Osteoblast (primary cell): ENCODE results near the gene DOCK7. TPM values are rescaled to one million over a fixed set of nuclear protein-coding genes. Genes with fewer than 3 reads are reported as not detected.

Experiments used
- DNase-seq: peaks from one replicate; pipeline ENCODE4 v3.0.0; 2011; ENCODE audit warnings: low spot score, mixed read lengths; ENCODE audit not compliant: insufficient read length; ENCODE audit errors: missing footprints
- H2AFZ ChIP-seq: 2 replicates; pipeline ENCODE4 v1.6.0; 2011; ENCODE audit warnings: mild to moderate bottlenecking, low read length
- H3K27ac ChIP-seq: 2 replicates; pipeline ENCODE4 v1.5.1; 2011; ENCODE audit warnings: mild to moderate bottlenecking, low read depth, low read length, moderate library complexity
- H3K27me3 ChIP-seq: 2 replicates; pipeline ENCODE4 v1.6.0; 2012; ENCODE audit warnings: mild to moderate bottlenecking, control low read depth, inconsistent platforms, low read length, moderate library complexity; ENCODE audit not compliant: insufficient read depth
- H3K36me3 ChIP-seq: 2 replicates; pipeline ENCODE4 v1.5.1; 2011; ENCODE audit warnings: mild to moderate bottlenecking, low read length, control low read depth, moderate library complexity; ENCODE audit not compliant: insufficient read depth
- H3K4me1 ChIP-seq: 2 replicates; pipeline ENCODE4 v1.5.1; 2011; ENCODE audit warnings: mild to moderate bottlenecking, low read length, control low read depth, moderate library complexity; ENCODE audit not compliant: insufficient read depth
- H3K4me2 ChIP-seq: 2 replicates; pipeline ENCODE4 v1.6.0; 2011; ENCODE audit warnings: mild to moderate bottlenecking, low read length; ENCODE audit not compliant: insufficient read depth
- H3K4me3 ChIP-seq: fragments of 200-600 bp; sonication (generic); 3 replicates; pipeline ENCODE4 v1.5.1; 2012; ENCODE audit warnings: mild to moderate bottlenecking, low read length, inconsistent platforms; ENCODE audit not compliant: insufficient read depth
- H3K79me2 ChIP-seq: 2 replicates; pipeline ENCODE4 v1.6.0; 2012; ENCODE audit warnings: mild to moderate bottlenecking, low read length, control low read depth, inconsistent platforms; ENCODE audit not compliant: insufficient read depth
- H3K9me3 ChIP-seq: 2 replicates; pipeline ENCODE4 v1.5.1; 2011; ENCODE audit warnings: low read depth, low read length, control low read depth
- H4K20me1 ChIP-seq: 2 replicates; pipeline ENCODE4 v1.6.0; 2012; ENCODE audit warnings: mild to moderate bottlenecking, low read length, control low read depth; ENCODE audit not compliant: insufficient read depth
- CTCF ChIP-seq: IDR thresholded peaks from 2 replicates; pipeline ENCODE4 v1.5.1; 2011; ENCODE audit warnings: mild to moderate bottlenecking, low read depth, low read length, moderate library complexity; ENCODE audit errors: extremely low read depth
- total RNA-seq: library from RNA; depleted of rRNA; stranded (reverse); fragments of >200 nt; gene quantifications from 2 replicates; pipeline ENCODE4 v1.2.3, GENCODE V29; 2012

Gene DOCK7
- total RNA-seq, 1 donor: 73.8 TPM

GRCh38 chr1:62643283-62643682 is 44.9 kb downstream of the DOCK7 start:
- no peaks in the 10 kb centered on the region for H4K20me1 ChIP-seq
- H3K4me2 ChIP-seq: no peak overlapping the region
- H3K27me3 ChIP-seq: no peaks in the 10 kb centered on the region
- no peaks in the 10 kb centered on the region for H3K4me1 ChIP-seq
- TF ChIP-seq CTCF: no peak
- H3K27ac ChIP-seq: no peak overlapping the region
- H3K4me3 ChIP-seq: no peak overlapping the region
- no peaks in the 10 kb centered on the region for H3K9me3 ChIP-seq
- DNase-seq: no peak
- H2AFZ ChIP-seq: no peak overlapping the region
- H3K79me2 ChIP-seq: no peaks in the 10 kb centered on the region
- peaks cover 24% of the 10 kb centered on the region for H3K36me3 ChIP-seq

- H3K4me3 ChIP-seq: no peak overlapping the region
- no peaks in the 10 kb centered on the region for H3K9me3 ChIP-seq
- H3K27ac ChIP-seq: no peak overlapping the region
- no peaks in the 10 kb centered on the region for H3K4me1 ChIP-seq
- peak; percentile 8 for DNase-seq
- H3K27me3 ChIP-seq: no peaks in the 10 kb centered on the region
- no peak overlapping the region for H3K4me2 ChIP-seq
- H3K79me2 ChIP-seq: no peaks in the 10 kb centered on the region
- no peaks in the 10 kb centered on the region for H4K20me1 ChIP-seq
- peaks cover 28% of the 10 kb centered on the region for H3K36me3 ChIP-seq
- TF ChIP-seq CTCF: no peak
- H2AFZ ChIP-seq: no peak overlapping the region
Observed at GRCh38 chr1:62637392-62638105, 50.6 kb downstream of the DOCK7 start.

GRCh38 chr1:62628506-62628905 is 59.7 kb downstream of the DOCK7 start:
- H3K27ac ChIP-seq: no peak overlapping the region
- H2AFZ ChIP-seq: no peak overlapping the region
- no peaks in the 10 kb centered on the region for H3K27me3 ChIP-seq
- no peaks in the 10 kb centered on the region for H3K9me3 ChIP-seq
- peaks cover 31% of the 10 kb centered on the region for H3K36me3 ChIP-seq
- H3K4me1 ChIP-seq: no peaks in the 10 kb centered on the region
- H3K4me2 ChIP-seq: no peak overlapping the region
- H4K20me1 ChIP-seq: no peaks in the 10 kb centered on the region
- H3K79me2 ChIP-seq: peaks cover 6% of the 10 kb centered on the region
- DNase-seq: no peak
- TF ChIP-seq CTCF: no peak
- H3K4me3 ChIP-seq: no peak overlapping the region

- no peak overlapping the region for H3K4me3 ChIP-seq
Observed at GRCh38 chr1:62625415-62625814, 62.8 kb downstream of the DOCK7 start.

More at GRCh38 chr1:62625415-62625814, 62.8 kb downstream of the DOCK7 start:
- Histone ChIP-seq H3K4me1 (peaks cover 9% of the 10 kb centered on the region), H3K4me2 (no peak overlapping the region), H2AFZ (no peak overlapping the region), H3K27ac (no peak overlapping the region), H3K27me3 (no peaks in the 10 kb centered on the region), H3K79me2 (peaks cover 9% of the 10 kb centered on the region), H4K20me1 (no peaks in the 10 kb centered on the region), H3K9me3 (no peaks in the 10 kb centered on the region), H3K36me3 (peaks cover 11% of the 10 kb centered on the region)
- TF ChIP-seq CTCF: no peak
- no peak for DNase-seq
